MM.1S (cell line): ENCODE measurements around the gene UBN1.

ENCODE experiments used
- DNase-seq: peaks from one replicate; pipeline ENCODE4 v3.0.0-alpha.2; 2015
- H2AFZ ChIP-seq: fragments of 300-600 bp; sonication (generic); 2 replicates; pipeline ENCODE4 v1.6.0; 2016; ENCODE audit warnings: antibody characterized with exemption, low read length
- H3F3A ChIP-seq: fragments of 300-600 bp; sonication (generic); 2 replicates; pipeline ENCODE4 v1.6.1; 2016; ENCODE audit warnings: mild to moderate bottlenecking, antibody characterized with exemption, low read length, moderate library complexity, mixed read lengths; ENCODE audit not compliant: insufficient read depth
- H3K27ac ChIP-seq: fragments of 300-600 bp; sonication (generic); 2 replicates; pipeline ENCODE4 v1.5.1; 2016; ENCODE audit warnings: mild to moderate bottlenecking, low read length
- H3K27me3 ChIP-seq: fragments of 300-600 bp; sonication (generic); replicated peaks from 2 replicates; pipeline ENCODE4 v1.6.0; 2016; ENCODE audit warnings: low read length; ENCODE audit not compliant: insufficient read depth
- H3K36me3 ChIP-seq: fragments of 300-600 bp; sonication (generic); replicated peaks from 2 replicates; pipeline ENCODE4 v1.6.1; 2016; ENCODE audit warnings: mild to moderate bottlenecking, low read length, mixed read lengths; ENCODE audit not compliant: insufficient read depth
- H3K4me1 ChIP-seq: fragments of 300-600 bp; sonication (generic); 2 replicates; pipeline ENCODE4 v1.6.1; 2016; ENCODE audit warnings: low read length, mixed read lengths
- H3K4me2 ChIP-seq: fragments of 300-600 bp; sonication (generic); 2 replicates; pipeline ENCODE4 v1.6.0; 2016; ENCODE audit warnings: low read depth, low read length
- H3K4me3 ChIP-seq: fragments of 300-600 bp; sonication (generic); 2 replicates; pipeline ENCODE4 v1.5.1; 2016; ENCODE audit warnings: low read length, mixed read lengths
- H3K79me2 ChIP-seq: fragments of 300-600 bp; sonication (generic); 2 replicates; pipeline ENCODE4 v1.6.1; 2016; ENCODE audit warnings: mixed run types, low read length, mixed read lengths
- H3K9ac ChIP-seq: fragments of 300-600 bp; sonication (generic); 2 replicates; pipeline ENCODE4 v1.6.1; 2016; ENCODE audit warnings: low read length, mixed read lengths
- H3K9me2 ChIP-seq: fragments of 300-600 bp; sonication (generic); replicated peaks from 2 replicates; pipeline ENCODE4 v1.6.1; 2016; ENCODE audit warnings: mild to moderate bottlenecking, low read length, mixed read lengths; ENCODE audit not compliant: insufficient read depth
- H3K9me3 ChIP-seq: fragments of 300-600 bp; sonication (generic); replicated peaks from 2 replicates; pipeline ENCODE4 v1.6.1; 2016; ENCODE audit warnings: mild to moderate bottlenecking, low read length, mixed read lengths; ENCODE audit not compliant: insufficient read depth
- H4K20me1 ChIP-seq: fragments of 300-600 bp; sonication (generic); 2 replicates; pipeline ENCODE4 v1.6.1; 2016; ENCODE audit warnings: mild to moderate bottlenecking, low read length, moderate library complexity, mixed read lengths; ENCODE audit not compliant: insufficient read depth
- EZH2 ChIP-seq: fragments of 300-600 bp; sonication (generic); optimal IDR thresholded peaks from 2 replicates; pipeline ENCODE3; 2017; ENCODE audit warnings: low read depth, mild to moderate bottlenecking, antibody characterized with exemption, low read length, mixed read lengths
- EZH2phosphoT487 ChIP-seq: fragments of 300-600 bp; sonication (generic); IDR thresholded peaks from 2 replicates; pipeline ENCODE4 v1.6.1; 2018; ENCODE audit warnings: antibody characterized with exemption, low read length
- TF ChIP-seq, protein P1 (sequence below): fragments of 300-600 bp; sonication (generic); IDR thresholded peaks from 2 replicates; pipeline ENCODE4 v1.5.1; 2016; ENCODE audit warnings: antibody characterized with exemption, low read length, mixed read lengths

UBN1 gene

DNA sequence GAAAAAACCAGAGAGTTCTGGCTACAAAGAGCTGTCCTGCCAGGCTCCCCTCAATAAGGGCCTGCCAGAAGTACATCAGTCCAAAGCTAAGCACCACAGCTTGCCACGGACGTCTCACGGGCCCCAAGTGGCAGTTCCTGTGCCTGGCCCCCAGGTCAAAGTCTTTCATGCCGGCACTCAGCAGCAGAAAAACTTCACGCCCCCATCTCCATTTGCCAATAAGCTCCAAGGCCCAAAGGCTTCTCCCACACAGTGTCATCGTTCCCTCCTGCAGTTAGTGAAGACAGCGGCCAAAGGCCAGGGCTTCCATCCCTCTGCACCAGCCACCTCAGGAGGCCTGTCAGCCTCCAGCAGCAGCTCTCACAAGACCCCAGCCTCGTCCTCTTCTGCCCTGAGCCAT is 27.4 kb downstream of the UBN1 start:
- Histone ChIP-seq H3K4me1 (no peaks in the 10 kb centered on the region), H3K9me3 (no peaks in the 10 kb centered on the region), H3K27ac (no peak overlapping the region), H3K4me3 (no peak overlapping the region), H3K9ac (no peak overlapping the region), H3K4me2 (no peak overlapping the region), H3K27me3 (no peaks in the 10 kb centered on the region), H3K9me2 (no peaks in the 10 kb centered on the region), H3K79me2 (no peaks in the 10 kb centered on the region), H3K36me3 (no peaks in the 10 kb centered on the region), H4K20me1 (no peaks in the 10 kb centered on the region), H2AFZ (no peak overlapping the region), H3F3A (no peaks in the 10 kb centered on the region)
- no peak for TF ChIP-seq EZH2phosphoT487
- TF ChIP-seq EZH2, result no peak
- TF ChIP-seq, protein P1, sequence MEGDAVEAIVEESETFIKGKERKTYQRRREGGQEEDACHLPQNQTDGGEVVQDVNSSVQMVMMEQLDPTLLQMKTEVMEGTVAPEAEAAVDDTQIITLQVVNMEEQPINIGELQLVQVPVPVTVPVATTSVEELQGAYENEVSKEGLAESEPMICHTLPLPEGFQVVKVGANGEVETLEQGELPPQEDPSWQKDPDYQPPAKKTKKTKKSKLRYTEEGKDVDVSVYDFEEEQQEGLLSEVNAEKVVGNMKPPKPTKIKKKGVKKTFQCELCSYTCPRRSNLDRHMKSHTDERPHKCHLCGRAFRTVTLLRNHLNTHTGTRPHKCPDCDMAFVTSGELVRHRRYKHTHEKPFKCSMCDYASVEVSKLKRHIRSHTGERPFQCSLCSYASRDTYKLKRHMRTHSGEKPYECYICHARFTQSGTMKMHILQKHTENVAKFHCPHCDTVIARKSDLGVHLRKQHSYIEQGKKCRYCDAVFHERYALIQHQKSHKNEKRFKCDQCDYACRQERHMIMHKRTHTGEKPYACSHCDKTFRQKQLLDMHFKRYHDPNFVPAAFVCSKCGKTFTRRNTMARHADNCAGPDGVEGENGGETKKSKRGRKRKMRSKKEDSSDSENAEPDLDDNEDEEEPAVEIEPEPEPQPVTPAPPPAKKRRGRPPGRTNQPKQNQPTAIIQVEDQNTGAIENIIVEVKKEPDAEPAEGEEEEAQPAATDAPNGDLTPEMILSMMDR, result no peak
- no peak for DNase-seq

DNA sequence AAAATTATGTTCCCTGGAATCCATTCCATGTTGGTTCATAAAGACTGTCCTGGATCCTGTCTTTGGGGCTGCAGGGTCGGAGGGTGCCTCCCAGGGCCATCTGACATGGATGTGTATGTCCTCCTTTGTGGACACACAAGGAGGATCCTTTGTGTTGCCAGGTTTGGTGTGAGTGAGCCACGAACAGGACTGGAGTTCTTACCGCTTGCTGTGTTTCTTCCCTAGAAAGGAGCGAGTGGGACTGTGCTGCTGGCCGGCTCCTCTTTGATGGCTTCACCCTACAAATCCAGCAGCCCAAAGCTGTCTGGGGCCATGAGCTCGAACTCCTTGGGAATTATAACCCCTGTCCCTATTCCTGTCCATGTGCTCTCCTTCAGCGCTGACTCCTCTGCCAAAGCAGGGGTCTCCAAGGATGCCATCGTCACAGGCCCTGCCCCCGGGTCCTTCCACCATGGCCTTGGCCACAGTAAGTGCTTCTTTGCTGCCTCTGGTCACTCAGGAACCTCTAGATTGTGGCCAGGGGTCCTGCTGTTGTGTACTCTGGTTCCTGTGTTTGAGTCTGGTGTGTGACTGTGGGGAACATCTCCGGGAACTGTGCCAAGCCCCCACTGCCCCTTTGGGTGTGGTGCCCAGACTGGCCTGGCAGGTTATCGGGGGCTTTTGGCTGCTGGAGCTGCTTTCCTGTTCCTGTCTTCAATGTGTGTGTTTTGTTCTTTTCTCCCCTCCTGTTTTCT is 29.5 kb downstream of the UBN1 start:
- Histone ChIP-seq H3K4me2 (no peak overlapping the region), H2AFZ (no peak overlapping the region), H3K27me3 (no peaks in the 10 kb centered on the region), H3K36me3 (peaks cover 3% of the 10 kb centered on the region; the same call in 1 of the 2 replicates), H3K9me3 (no peaks in the 10 kb centered on the region), H3F3A (no peaks in the 10 kb centered on the region), H3K4me3 (no peak overlapping the region), H3K9me2 (no peaks in the 10 kb centered on the region), H3K27ac (no peak overlapping the region), H3K79me2 (no peaks in the 10 kb centered on the region), H3K4me1 (no peaks in the 10 kb centered on the region), H4K20me1 (no peaks in the 10 kb centered on the region), H3K9ac (no peak overlapping the region)
- TF ChIP-seq EZH2phosphoT487 (no peak), EZH2 (no peak)
- TF ChIP-seq, protein P1, result no peak
- no peak for DNase-seq

DNA sequence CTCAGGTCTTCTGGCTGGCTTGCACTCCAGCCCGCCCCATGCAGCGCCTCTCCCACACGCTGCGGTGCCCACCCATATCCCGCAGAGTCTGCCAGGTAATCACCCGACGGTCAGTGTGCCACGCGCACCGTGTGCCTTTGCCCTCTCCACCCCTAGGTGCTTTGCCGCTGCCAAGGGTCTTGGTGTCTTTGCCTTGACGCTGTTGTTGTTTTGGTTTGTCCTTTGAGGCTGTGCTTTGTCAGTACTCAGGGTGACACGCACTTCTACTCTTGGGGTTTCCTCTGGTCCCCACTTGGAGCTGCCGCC is 30.1 kb downstream of the UBN1 start:
- H3K27ac ChIP-seq, result no peak overlapping the region
- H3K9ac ChIP-seq, result no peak overlapping the region
- H3K36me3 ChIP-seq, result peaks cover 3% of the 10 kb centered on the region; the same call in 1 of the 2 replicates
- H3K27me3 ChIP-seq, result no peaks in the 10 kb centered on the region
- H2AFZ ChIP-seq, result no peak overlapping the region
- no peaks in the 10 kb centered on the region for H3K9me3 ChIP-seq
- DNase-seq, result no peak
- no peaks in the 10 kb centered on the region for H3K79me2 ChIP-seq
- no peaks in the 10 kb centered on the region for H4K20me1 ChIP-seq
- H3K9me2 ChIP-seq, result no peaks in the 10 kb centered on the region
- H3K4me3 ChIP-seq, result no peak overlapping the region
- H3K4me2 ChIP-seq, result no peak overlapping the region
- H3F3A ChIP-seq, result no peaks in the 10 kb centered on the region
- TF ChIP-seq EZH2phosphoT487 (no peak), EZH2 (no peak)
- TF ChIP-seq, protein P1, result no peak
- H3K4me1 ChIP-seq, result no peaks in the 10 kb centered on the region
